Common myeloid progenitor, CD34-positive (primary cell): ENCODE measurements around the gene KCNJ10.

ENCODE experiments used
- CTCF ChIA-PET: fragments of 350-600 bp; sonication (Branson Sonifier 250); formaldehyde crosslinking; loops from one replicate; lab custom pipeline; 2021; ENCODE audit warnings: antibody characterized with exemption; lab: Charles Lee
- POLR2A ChIA-PET: fragments of 350-600 bp; sonication (Branson Sonifier 250); formaldehyde crosslinking; loops from one replicate; lab custom pipeline; 2021; ENCODE audit warnings: antibody characterized with exemption; lab: Charles Lee
- DNase-seq, 3 donors: peaks; one replicate each; pipeline versions ENCODE4 v3.0.0 to v3.0.0-alpha.2; 2013
- H3K27ac ChIP-seq, 2 experiments: 1 replicate in 1 of 2; 2 replicates in 1 of 2; pipeline ENCODE4 v1.7.0; 2013; ENCODE audit warnings: inconsistent platforms in 2 of 2, low read length in 2 of 2, mild to moderate bottlenecking in 2 of 2, low read depth in 1 of 2, moderate library complexity in 1 of 2; ENCODE audit not compliant: severe bottlenecking in 2 of 2, insufficient read depth in 1 of 2, poor library complexity in 1 of 2
- H3K27me3 ChIP-seq, 5 experiments: replicated peaks in 2 of 5; 1 replicate in 3 of 5; 2 replicates in 2 of 5; pipeline versions ENCODE4 v1.6.1 to v1.7.0; 2013; ENCODE audit warnings: low read length in 4 of 5, mild to moderate bottlenecking in 2 of 5, moderate library complexity in 2 of 5, inconsistent platforms in 1 of 5; ENCODE audit not compliant: insufficient read depth in 5 of 5, control insufficient read depth in 4 of 5
- H3K36me3 ChIP-seq, 4 experiments: 1 replicate in 2 of 4; 2 replicates in 2 of 4; pipeline versions ENCODE4 v1.6.1 to v1.7.0; 2013; ENCODE audit warnings: low read length in 3 of 4, control low read depth in 1 of 4, mild to moderate bottlenecking in 1 of 4; ENCODE audit not compliant: control insufficient read depth in 4 of 4, insufficient read depth in 4 of 4
- H3K4me1 ChIP-seq, 4 experiments: 1 replicate in 3 of 4; 2 replicates in 1 of 4; pipeline versions ENCODE4 v1.6.1 to v1.7.1; 2013; ENCODE audit warnings: low read length in 3 of 4, mild to moderate bottlenecking in 3 of 4, control low read depth in 1 of 4, inconsistent platforms in 1 of 4, moderate library complexity in 1 of 4; ENCODE audit not compliant: control insufficient read depth in 4 of 4, insufficient read depth in 4 of 4; ENCODE audit errors: control extremely low read depth in 1 of 4
- H3K4me3 ChIP-seq, 7 experiments: 1 replicate in 4 of 7; 2 replicates in 3 of 7; pipeline versions ENCODE4 v1.5.1 to v1.7.0; 2013; ENCODE audit warnings: mild to moderate bottlenecking in 7 of 7, low read length in 6 of 7, moderate library complexity in 6 of 7, inconsistent platforms in 2 of 7, low read depth in 2 of 7, control low read depth in 1 of 7; ENCODE audit not compliant: insufficient read depth in 4 of 7, control insufficient read depth in 1 of 7; ENCODE audit errors: extremely low read depth in 1 of 7
- H3K9me3 ChIP-seq, 5 experiments: 1 replicate in 4 of 5; 2 replicates in 1 of 5; pipeline versions ENCODE4 v1.6.1 to v1.7.1; 2013; ENCODE audit warnings: low read length in 4 of 5, mild to moderate bottlenecking in 2 of 5, inconsistent platforms in 1 of 5, low read depth in 1 of 5, moderate library complexity in 1 of 5; ENCODE audit not compliant: control insufficient read depth in 4 of 5, insufficient read depth in 2 of 5; ENCODE audit errors: control extremely low read depth in 1 of 5
- WGBS: methylation state at CpG from one replicate; pipeline ENCODE4 v1.1.5; 2013; ENCODE audit not compliant: insufficient coverage; 5-methylcytosine and 5-hydroxymethylcytosine counted together

The KCNJ10 gene

GRCh38 chr1:159972443-159973205 is 97.3 kb downstream of the KCNJ10 start:
- no peak for DNase-seq
- Histone ChIP-seq H3K27ac (no peak overlapping the region), H3K4me1 (no peaks in the 10 kb centered on the region), H3K4me3 (no peak overlapping the region), H3K36me3 (no peaks in the 10 kb centered on the region), H3K27me3 (peaks cover 0 to 17% (median 3%) of the 10 kb centered on the region in 5 experiments), H3K9me3 (no peaks in the 10 kb centered on the region)
- ChIA-PET POLR2A (no interaction called here), CTCF (interaction anchor here (0.9 to 3.2 kb wide), 6 partner anchors 27 to 759 kb away, joined by 3 to 9 read pairs (median 3); partner anchors contain the start of gene IGSF9)
- WGBS = 97% methylated on average over 6 of the region's 8 CpGs

GRCh38 chr1:159970932-159971342 is 99.0 kb downstream of the KCNJ10 start:
- CTCF ChIA-PET = interaction anchor here (1.0 to 1.5 kb wide), 2 partner anchors 25 to 36 kb away, joined by 3 to 4 read pairs; no protein-coding TSS in a partner anchor

GRCh38 chr1:159968901-159969300 is 101.1 kb downstream of the KCNJ10 start:
- ChIA-PET CTCF (interaction anchor here (0.8 to 1.4 kb wide), 3 partner anchors 10 to 38 kb away, joined by 3 to 5 read pairs (median 3); no protein-coding TSS in a partner anchor), POLR2A (no interaction called here)
- no peak for DNase-seq
- Histone ChIP-seq H3K4me3 (no peak overlapping the region), H3K27me3 (peaks cover 0 to 7% (median 0%) of the 10 kb centered on the region in 5 experiments), H3K36me3 (no peaks in the 10 kb centered on the region), H3K27ac (no peak overlapping the region), H3K9me3 (peaks cover 0 to under 1% (median 0%) of the 10 kb centered on the region in 5 experiments), H3K4me1 (no peaks in the 10 kb centered on the region)
- WGBS = 100% methylated on average over 3 of the region's 3 CpGs

More at GRCh38 chr1:159970932-159971342, 99.0 kb downstream of the KCNJ10 start:
- peaks cover 0 to 11% (median 3%) of the 10 kb centered on the region in 5 experiments for H3K27me3 ChIP-seq
- H3K27ac ChIP-seq = no peak overlapping the region
- POLR2A ChIA-PET = no interaction called here
- no peaks in the 10 kb centered on the region for H3K4me1 ChIP-seq
- no peaks in the 10 kb centered on the region for H3K9me3 ChIP-seq
- 97% methylated on average over 6 of the region's 9 CpGs for WGBS
- H3K4me3 ChIP-seq = no peak overlapping the region
- H3K36me3 ChIP-seq = no peaks in the 10 kb centered on the region
- DNase-seq = no peak

- Histone ChIP-seq H3K4me3 (no peak overlapping the region), H3K27me3 (peaks cover 0 to 8% (median 0%) of the 10 kb centered on the region in 5 experiments), H3K4me1 (no peaks in the 10 kb centered on the region), H3K36me3 (no peaks in the 10 kb centered on the region), H3K27ac (no peak overlapping the region), H3K9me3 (peaks cover 0 to 1% (median 0%) of the 10 kb centered on the region in 5 experiments)
- 100% methylated on average over 1 of the region's 2 CpGs for WGBS
- ChIA-PET CTCF (no interaction called here), POLR2A (no interaction called here)
- no peak for DNase-seq
These were observed 104.7 kb downstream of the KCNJ10 start for GRCh38 chr1:159965263-159965662.

- Histone ChIP-seq H3K36me3 (no peaks in the 10 kb centered on the region), H3K4me3 (no peak overlapping the region), H3K27me3 (peaks cover 0 to 8% (median 0%) of the 10 kb centered on the region in 5 experiments), H3K27ac (no peak overlapping the region), H3K4me1 (no peaks in the 10 kb centered on the region), H3K9me3 (peaks cover 0 to 1% (median 0%) of the 10 kb centered on the region in 5 experiments)
- no peak for DNase-seq
- 71% methylated on average over 2 of the region's 3 CpGs for WGBS
- POLR2A ChIA-PET = no interaction called here
- CTCF ChIA-PET = interaction anchor here (0.8 to 1.3 kb wide), 2 partner anchors 42 to 52 kb away, joined by 3 read pairs; no protein-coding TSS in a partner anchor
These were observed 105.8 kb downstream of the KCNJ10 start for GRCh38 chr1:159964144-159964543.

- POLR2A ChIA-PET = no interaction called here
- no peaks in the 10 kb centered on the region for H3K36me3 ChIP-seq
- CTCF ChIA-PET = no interaction called here
- DNase-seq = no peak
- peaks cover 0 to 1% (median 0%) of the 10 kb centered on the region in 5 experiments for H3K9me3 ChIP-seq
- peaks cover 0 to 6% (median 0%) of the 10 kb centered on the region in 5 experiments for H3K27me3 ChIP-seq
- H3K4me1 ChIP-seq = no peaks in the 10 kb centered on the region
- no peak overlapping the region for H3K4me3 ChIP-seq
- WGBS = 100% methylated on average over 3 of the region's 11 CpGs
- H3K27ac ChIP-seq = no peak overlapping the region
These were observed 107.8 kb downstream of the KCNJ10 start for GRCh38 chr1:159962176-159962575.

- H3K4me1 ChIP-seq = no peaks in the 10 kb centered on the region
- ChIA-PET POLR2A (no interaction called here), CTCF (no interaction called here)
- H3K27me3 ChIP-seq = peaks cover 0 to 6% (median 0%) of the 10 kb centered on the region in 5 experiments
- 95% methylated on average over 15 of the region's 15 CpGs for WGBS
- H3K36me3 ChIP-seq = no peaks in the 10 kb centered on the region
- DNase-seq = no peak
- no peak overlapping the region for H3K27ac ChIP-seq
- peaks cover 0 to 1% (median 0%) of the 10 kb centered on the region in 5 experiments for H3K9me3 ChIP-seq
- no peak overlapping the region for H3K4me3 ChIP-seq
These were observed 108.3 kb downstream of the KCNJ10 start for GRCh38 chr1:159961636-159962035.
